Lung (tissue), 12 donors: ENCODE results near the gene DERA. TPM values are rescaled to one million over a fixed set of nuclear protein-coding genes. Genes with fewer than 3 reads are reported as not detected.
"Not testable (repeated sequence)": the region's sequence is repeated elsewhere in the genome, so short reads cannot be mapped to it uniquely, and the experiment has no call there.

Experiments used
- ATAC-seq: fragments of 200-7000 bp; cut with Tn5 transposase; one replicate; pipeline ENCODE4 v1.9.1; 2020; ENCODE audit warnings: moderate number of reproducible peaks; ENCODE audit not compliant: insufficient read depth, low FRiP score
- DNase-seq, 3 donors: peaks; one replicate each; pipeline ENCODE4 v3.0.0-alpha.2; 2013 to 2017
- H3K27ac ChIP-seq, 2 donors: one replicate each; pipeline ENCODE4 v1.5.1; 2013; ENCODE audit warnings: mild to moderate bottlenecking in 2 of 2, moderate library complexity in 2 of 2, control low read depth in 1 of 2, inconsistent platforms in 1 of 2, low read depth in 1 of 2, low read length in 1 of 2
- H3K27me3 ChIP-seq, 3 donors: one replicate each; pipeline ENCODE4 v1.5.1; 2013; ENCODE audit warnings: low read length in 2 of 3; ENCODE audit not compliant: control insufficient read depth in 3 of 3, insufficient read depth in 3 of 3
- H3K36me3 ChIP-seq, 4 donors: one replicate each; pipeline ENCODE4 v1.5.1; 2013; ENCODE audit warnings: low read length in 4 of 4, mild to moderate bottlenecking in 1 of 4, moderate library complexity in 1 of 4; ENCODE audit not compliant: control insufficient read depth in 4 of 4, insufficient read depth in 4 of 4
- H3K4me1 ChIP-seq, 5 donors: one replicate each; pipeline ENCODE4 v1.5.1; 2013; ENCODE audit warnings: low read length in 5 of 5, mild to moderate bottlenecking in 2 of 5, moderate library complexity in 1 of 5; ENCODE audit not compliant: control insufficient read depth in 5 of 5, insufficient read depth in 5 of 5
- H3K4me3 ChIP-seq: one replicate; pipeline ENCODE4 v1.5.1; 2013; ENCODE audit warnings: mild to moderate bottlenecking, control low read depth, moderate library complexity
- H3K9ac ChIP-seq, 2 donors: one replicate each; pipeline ENCODE4 v1.5.1; 2013; ENCODE audit warnings: low read length in 2 of 2, control low read depth in 1 of 2; ENCODE audit not compliant: insufficient read depth in 1 of 2
- H3K9me3 ChIP-seq, 4 donors: one replicate each; pipeline ENCODE4 v1.5.1; 2013; ENCODE audit warnings: low read length in 3 of 4, mild to moderate bottlenecking in 1 of 4, moderate library complexity in 1 of 4; ENCODE audit not compliant: control insufficient read depth in 4 of 4, insufficient read depth in 3 of 4
- CTCF ChIP-seq: IDR thresholded peaks from 2 replicates; pipeline ENCODE4 v1.5.1; 2012; ENCODE audit warnings: mild to moderate bottlenecking; ENCODE audit errors: control extremely low read depth, extremely low read depth
- WGBS, 2 donors: extraction: QIAGEN DNeasy Blood & Tissue Kit; methylation state at CpG; one replicate each; pipeline ENCODE4 v1.1.7; 2013; 5-methylcytosine and 5-hydroxymethylcytosine counted together
- polyA plus RNA-seq, 2 donors: library from polyadenylated mRNA; stranded (reverse); fragments of 200-250 nt; gene quantifications; one replicate each; pipeline ENCODE4 v1.2.1, GENCODE V29; 2013
- total RNA-seq, 2 donors: library from RNA; depleted of rRNA in 1 of 2; stranded (reverse); fragments of >200 nt in 1 of 2; gene quantifications; one replicate each; pipeline ENCODE4 v1.2.1, GENCODE V29; 2014 to 2021
- donor health status: control.
- donor health status: control.
- donor health status: Bipolar disorder and iron deficiency.
- donor health status: healthy.
- donor health status: DM: yes; HTN: yes; CAD: no.

Gene DERA
- total and polyA plus RNA-seq, 4 donors: 31.0 to 44.2 (median 34.8) TPM

GRCh38 chr12:15863372-15863771 is 47.8 kb upstream of the DERA start:
- Histone ChIP-seq H3K9ac (no peak overlapping the region), H3K36me3 (no peaks in the 10 kb centered on the region), H3K4me1 (peaks cover 0 to 12% (median 0%) of the 10 kb centered on the region in 5 donors), H3K27me3 (peaks cover 0 to 4% (median 2%) of the 10 kb centered on the region in 3 donors), H3K4me3 (no peak overlapping the region), H3K27ac (no peak overlapping the region), H3K9me3 (no peaks in the 10 kb centered on the region)
- TF ChIP-seq CTCF: no peak
- no peak for DNase-seq
- 70 to 83% methylated on average over 9 of the region's 9 CpGs for WGBS, 2 donors
- ATAC-seq: no peak

- ATAC-seq (no peak), DNase-seq (no peak)
- Histone ChIP-seq H3K27ac (no peak overlapping the region), H3K9me3 (no peaks in the 10 kb centered on the region), H3K4me3 (no peak overlapping the region), H3K9ac (no peak overlapping the region), H3K27me3 (peaks cover 0 to 4% (median 2%) of the 10 kb centered on the region in 3 donors), H3K36me3 (no peaks in the 10 kb centered on the region), H3K4me1 (peaks cover 0 to 7% (median 0%) of the 10 kb centered on the region in 5 donors)
- no peak for TF ChIP-seq CTCF
- WGBS, 2 donors: 27 to 51% methylated on average over 6 of the region's 6 CpGs
These were observed 47.1 kb upstream of the DERA start for GRCh38 chr12:15863984-15864383.

- no peaks in the 10 kb centered on the region for H3K36me3 ChIP-seq
- no peak overlapping the region for H3K9ac ChIP-seq
- WGBS, 2 donors: 86 to 96% methylated on average over 3 of the region's 3 CpGs
- H3K9me3 ChIP-seq: no peaks in the 10 kb centered on the region
- DNase-seq (no peak), ATAC-seq (no peak)
- TF ChIP-seq CTCF: no peak
- no peaks in the 10 kb centered on the region for H3K4me1 ChIP-seq
- peaks cover 0 to 2% (median 2%) of the 10 kb centered on the region in 3 donors for H3K27me3 ChIP-seq
- H3K4me3 ChIP-seq: no peak overlapping the region
- no peak overlapping the region for H3K27ac ChIP-seq
These were observed 42.9 kb upstream of the DERA start for GRCh38 chr12:15868186-15868585.

- no peak for TF ChIP-seq CTCF
- ATAC-seq: no peak
- no peak overlapping the region for H3K27ac ChIP-seq
- DNase-seq: no peak
- no peak overlapping the region for H3K4me3 ChIP-seq
- H3K9me3 ChIP-seq: no peaks in the 10 kb centered on the region
- no peaks in the 10 kb centered on the region for H3K36me3 ChIP-seq
- H3K4me1 ChIP-seq: no peaks in the 10 kb centered on the region
- 96 to 98% methylated on average over 4 of the region's 4 CpGs for WGBS, 2 donors
- H3K27me3 ChIP-seq: peaks cover 0 to 2% (median 2%) of the 10 kb centered on the region in 3 donors
- no peak overlapping the region for H3K9ac ChIP-seq
These were observed 37.6 kb upstream of the DERA start for GRCh38 chr12:15873556-15873955.

GRCh38 chr12:15874556-15875145 is 36.5 kb upstream of the DERA start:
- not testable (repeated sequence) for ATAC-seq, H3K9me3 ChIP-seq, H3K27me3 ChIP-seq, DNase-seq, H3K4me3 ChIP-seq, H3K4me1 ChIP-seq, H3K27ac ChIP-seq, H3K36me3 ChIP-seq, H3K9ac ChIP-seq
- 98 to 99% methylated on average over 20 of the region's 20 CpGs for WGBS, 2 donors
